Loucy (cell line): ENCODE measurements around the gene KIAA2012.

ENCODE experiments used
- H2AFZ ChIP-seq: fragments of 200-600 bp; sonication (generic); 2 replicates; pipeline ENCODE4 v1.6.0; 2016; ENCODE audit warnings: antibody characterized with exemption, mild to moderate bottlenecking, low read length, moderate library complexity
- H3F3A ChIP-seq: fragments of 200-600 bp; 2 replicates; pipeline ENCODE4 v1.6.0; 2016; ENCODE audit warnings: antibody characterized with exemption, low read depth, mild to moderate bottlenecking
- H3K27me3 ChIP-seq: fragments of 200-600 bp; sonication (generic); 2 replicates; pipeline ENCODE4 v1.6.1; 2014; ENCODE audit warnings: low read length, mild to moderate bottlenecking; ENCODE audit not compliant: insufficient read depth, poor library complexity, severe bottlenecking
- H3K36me3 ChIP-seq: fragments of 200-600 bp; sonication (generic); 2 replicates; pipeline ENCODE4 v1.6.1; 2016; ENCODE audit warnings: low read length; ENCODE audit not compliant: insufficient read depth
- H3K4me1 ChIP-seq: fragments of 200-600 bp; sonication (generic); 2 replicates; pipeline ENCODE4 v1.5.1; 2014; ENCODE audit warnings: low read length, mild to moderate bottlenecking; ENCODE audit not compliant: insufficient read depth, poor library complexity, severe bottlenecking
- H3K4me2 ChIP-seq: fragments of 200-600 bp; sonication (generic); 2 replicates; pipeline ENCODE4 v1.6.0; 2014; ENCODE audit warnings: antibody characterized with exemption, low read length, low read depth, mild to moderate bottlenecking; ENCODE audit not compliant: poor library complexity, severe bottlenecking
- H3K4me3 ChIP-seq: fragments of 200-600 bp; sonication (generic); 2 replicates; pipeline ENCODE4 v1.5.1; 2014; ENCODE audit warnings: low read length, mild to moderate bottlenecking, mixed read lengths; ENCODE audit not compliant: poor library complexity, severe bottlenecking
- H3K79me2 ChIP-seq: fragments of 200-600 bp; sonication (generic); 2 replicates; pipeline ENCODE4 v1.6.1; 2014; ENCODE audit warnings: low read length; ENCODE audit not compliant: insufficient read depth
- H3K9ac ChIP-seq: fragments of 200-600 bp; sonication (generic); 2 replicates; pipeline ENCODE4 v1.6.0; 2014; ENCODE audit warnings: mild to moderate bottlenecking, low read depth, low read length, moderate library complexity; ENCODE audit not compliant: poor library complexity, severe bottlenecking
- H3K9me2 ChIP-seq: fragments of 200-600 bp; sonication (generic); replicated peaks from 2 replicates; pipeline ENCODE4 v1.6.1; 2016; ENCODE audit warnings: low read depth, low read length, mixed read lengths
- H3K9me3 ChIP-seq: fragments of 200-600 bp; sonication (generic); 2 replicates; pipeline ENCODE4 v1.6.1; 2014; ENCODE audit warnings: mild to moderate bottlenecking, antibody characterized with exemption, low read length, low read depth; ENCODE audit not compliant: insufficient read depth
- H4K20me1 ChIP-seq: fragments of 200-600 bp; sonication (generic); 2 replicates; pipeline ENCODE4 v1.6.0; 2014; ENCODE audit warnings: antibody characterized with exemption, low read length, mild to moderate bottlenecking; ENCODE audit not compliant: insufficient read depth, poor library complexity, severe bottlenecking
- CTCF ChIP-seq: fragments of 200-600 bp; sonication (generic); conservative IDR thresholded peaks from 2 replicates; pipeline ENCODE4 v1.5.1; 2014; ENCODE audit warnings: mild to moderate bottlenecking, antibody characterized with exemption, low read length
- EZH2phosphoT487 ChIP-seq: fragments of 200-600 bp; IDR thresholded peaks from 2 replicates; pipeline ENCODE4 v1.6.1; 2018; ENCODE audit warnings: antibody characterized with exemption, mild to moderate bottlenecking, moderate library complexity, borderline replicate concordance

Gene KIAA2012

GRCh38 chr2:202249521-202250253 lies 176.6 kb downstream of the KIAA2012 start:
- Histone ChIP-seq H3K9me3 (no peaks in the 10 kb centered on the region), H3K36me3 (no peaks in the 10 kb centered on the region), H4K20me1 (no peaks in the 10 kb centered on the region), H3K79me2 (no peaks in the 10 kb centered on the region), H3K27me3 (no peaks in the 10 kb centered on the region), H3K4me3 (no peak overlapping the region), H3K4me2 (peak overlapping the region; percentile 13), H2AFZ (peak overlapping the region; percentile 52; the same call in 1 of the 2 replicates), H3K9me2 (no peaks in the 10 kb centered on the region), H3K4me1 (peaks cover 8% of the 10 kb centered on the region), H3F3A (no peaks in the 10 kb centered on the region), H3K9ac (no peak overlapping the region)
- TF ChIP-seq EZH2phosphoT487 (no peak), CTCF (no peak)

GRCh38 chr2:202251494-202251893 lies 178.4 kb downstream of the KIAA2012 start:
- Histone ChIP-seq H3K4me1 (peaks cover 8% of the 10 kb centered on the region), H3K4me3 (no peak overlapping the region), H2AFZ (no peak overlapping the region), H3K9ac (no peak overlapping the region), H3K4me2 (no peak overlapping the region), H3K9me2 (no peaks in the 10 kb centered on the region), H3K9me3 (no peaks in the 10 kb centered on the region), H3K79me2 (no peaks in the 10 kb centered on the region), H3F3A (no peaks in the 10 kb centered on the region), H3K36me3 (no peaks in the 10 kb centered on the region), H3K27me3 (no peaks in the 10 kb centered on the region), H4K20me1 (no peaks in the 10 kb centered on the region)
- no peak for TF ChIP-seq EZH2phosphoT487
- TF ChIP-seq CTCF: no peak
